ENCODE measurements around the gene BRSK1.

DNA sequence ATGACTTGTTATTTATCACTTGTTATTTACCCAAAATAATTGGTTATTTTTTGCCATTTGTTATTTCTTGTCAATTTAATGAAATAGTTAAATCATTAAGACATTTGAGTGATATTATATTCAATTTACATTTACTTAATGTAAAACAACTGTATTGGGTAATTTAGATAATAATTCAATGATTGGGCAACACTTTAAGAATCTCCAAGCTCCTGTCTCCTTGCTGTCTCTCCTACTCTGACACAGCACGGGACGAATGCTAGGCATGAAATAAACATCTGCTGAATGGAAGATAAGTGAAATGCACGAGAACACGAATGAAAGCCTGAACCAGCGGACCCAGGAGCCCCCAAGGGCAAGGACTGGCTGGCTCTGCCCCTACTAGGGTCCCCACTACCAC lies 19.3 kb upstream of the BRSK1 start:
- no peak for TF ChIP-seq POLR2AphosphoS5 (IDR thresholded peaks at IDR 0.05; ENCODE audit: low read depth, low read length)
- TF ChIP-seq REST (IDR thresholded peaks at IDR 0.05; ENCODE audit: insufficient read depth in 1 of 2, low read depth in 2 of 2, low read length in 2 of 2), result no peak
